Smooth muscle cell (in vitro differentiated cells): ENCODE measurements around the gene NCMAP. TPM values are rescaled to one million over a fixed set of nuclear protein-coding genes. Genes with fewer than 3 reads are reported as not detected.
"Not testable (repeated sequence)": the region's sequence is repeated elsewhere in the genome, so short reads cannot be mapped to it uniquely, and the experiment has no call there.

Source experiments
- DNase-seq: peaks from one replicate; lab custom pipeline; 2025; ENCODE audit not compliant: unreplicated experiment; lab: John Stamatoyannopoulos, UW
- H2AFZ ChIP-seq: fragments of 200-600 bp; sonication (generic); 2 replicates; pipeline ENCODE4 v1.6.0; 2016; ENCODE audit warnings: antibody characterized with exemption, low read depth, mild to moderate bottlenecking
- H3F3A ChIP-seq: fragments of 200-600 bp; sonication (generic); 2 replicates; pipeline ENCODE4 v1.6.0; 2017; ENCODE audit warnings: antibody characterized with exemption, low read depth
- H3K27ac ChIP-seq: fragments of 200-600 bp; sonication (generic); 2 replicates; pipeline ENCODE4 v1.5.1; 2016; ENCODE audit warnings: low read depth, mild to moderate bottlenecking
- H3K27me3 ChIP-seq: fragments of 200-600 bp; sonication (generic); 2 replicates; pipeline ENCODE4 v1.6.1; 2016; ENCODE audit warnings: low read depth, mild to moderate bottlenecking
- H3K36me3 ChIP-seq: fragments of 200-600 bp; sonication (generic); 2 replicates; pipeline ENCODE4 v1.5.1; 2016; ENCODE audit warnings: low read depth
- H3K4me1 ChIP-seq: fragments of 200-600 bp; sonication (generic); 2 replicates; pipeline ENCODE4 v1.5.1; 2016; ENCODE audit warnings: low read depth
- H3K4me2 ChIP-seq: fragments of 200-600 bp; sonication (generic); 2 replicates; pipeline ENCODE4 v1.6.0; 2016; ENCODE audit warnings: mild to moderate bottlenecking
- H3K4me3 ChIP-seq: fragments of 200-600 bp; sonication (generic); 2 replicates; pipeline ENCODE4 v1.5.1; 2016; ENCODE audit warnings: mild to moderate bottlenecking
- H3K79me2 ChIP-seq: fragments of 200-600 bp; sonication (generic); 2 replicates; pipeline ENCODE4 v1.6.0; 2016; ENCODE audit warnings: low read depth, mild to moderate bottlenecking
- H3K9ac ChIP-seq: fragments of 200-600 bp; sonication (generic); 2 replicates; pipeline ENCODE4 v1.6.0; 2016; ENCODE audit warnings: low read depth
- H3K9me3 ChIP-seq: fragments of 200-600 bp; sonication (generic); replicated peaks from 2 replicates; pipeline ENCODE4 v1.5.1; 2016; ENCODE audit warnings: low read depth
- H4K20me1 ChIP-seq: fragments of 200-600 bp; sonication (generic); 2 replicates; pipeline ENCODE4 v1.6.0; 2016; ENCODE audit warnings: low read depth
- CTCF ChIP-seq: fragments of 200-600 bp; sonication (generic); IDR thresholded peaks from 2 replicates; pipeline ENCODE4 v1.5.1; 2017; ENCODE audit warnings: borderline replicate concordance, mild to moderate bottlenecking, antibody characterized with exemption; ENCODE audit not compliant: insufficient read depth, poor library complexity, severe bottlenecking
- WGBS: methylation state at CpG from one replicate; pipeline ENCODE4 v1.1.7; 2016; ENCODE audit warnings: low lambda C conversion rate; 5-methylcytosine and 5-hydroxymethylcytosine counted together
- polyA plus RNA-seq: library from polyadenylated mRNA; unstranded; fragments of >200 nt; fragmentation: Nextera tagmentation; extraction: Ambion mirVana; gene quantifications from 2 replicates; pipeline ENCODE4 v1.2.1, GENCODE V29; 2016
- total RNA-seq: library from RNA; depleted of rRNA; stranded (reverse); fragments of >200 nt; gene quantifications from 2 replicates; pipeline ENCODE4 v1.2.3, GENCODE V29; 2014

NCMAP gene
- total and polyA plus RNA-seq, 2 experiments from 2014 or later: not detected

GRCh38 chr1:24526045-24526444 is 29.8 kb upstream of the NCMAP start:
- no peak overlapping the region for H3K27ac ChIP-seq
- H4K20me1 ChIP-seq: peaks cover 15% of the 10 kb centered on the region
- H2AFZ ChIP-seq: no peak overlapping the region
- H3K4me3 ChIP-seq: no peak overlapping the region
- no peaks in the 10 kb centered on the region for H3K9me3 ChIP-seq
- no peaks in the 10 kb centered on the region for H3K79me2 ChIP-seq
- H3K9ac ChIP-seq: no peak overlapping the region
- 78% methylated on average over 7 of the region's 7 CpGs for WGBS
- H3K36me3 ChIP-seq: no peaks in the 10 kb centered on the region
- TF ChIP-seq CTCF: no peak
- no peak for DNase-seq
- no peaks in the 10 kb centered on the region for H3K27me3 ChIP-seq
- H3K4me1 ChIP-seq: no peaks in the 10 kb centered on the region
- peaks cover 7% of the 10 kb centered on the region for H3F3A ChIP-seq
- no peak overlapping the region for H3K4me2 ChIP-seq

- Histone ChIP-seq H3K27ac (no peak overlapping the region), H3K4me3 (no peak overlapping the region), H2AFZ (no peak overlapping the region), H3K9me3 (no peaks in the 10 kb centered on the region), H3K4me1 (no peaks in the 10 kb centered on the region), H3K4me2 (no peak overlapping the region), H3K27me3 (no peaks in the 10 kb centered on the region), H4K20me1 (peaks cover 15% of the 10 kb centered on the region), H3K9ac (no peak overlapping the region), H3K79me2 (no peaks in the 10 kb centered on the region), H3K36me3 (no peaks in the 10 kb centered on the region), H3F3A (peaks cover 7% of the 10 kb centered on the region)
- peak; percentile 42 for TF ChIP-seq CTCF
- 90% methylated on average over 8 of the region's 8 CpGs for WGBS
- no peak for DNase-seq
Observed at GRCh38 chr1:24526940-24527542, 28.8 kb upstream of the NCMAP start.

- no peaks in the 10 kb centered on the region for H3K4me1 ChIP-seq
- WGBS: 96% methylated on average over 2 of the region's 2 CpGs
- TF ChIP-seq CTCF: no peak
Observed at GRCh38 chr1:24528744-24529143, 27.1 kb upstream of the NCMAP start.

GRCh38 chr1:24529292-24529691 is 26.6 kb upstream of the NCMAP start:
- not testable (repeated sequence) for H3F3A ChIP-seq, H3K79me2 ChIP-seq
- WGBS: 97% methylated on average over 7 of the region's 7 CpGs

More at GRCh38 chr1:24528744-24529143, 27.1 kb upstream of the NCMAP start:
- no peaks in the 10 kb centered on the region for H3K27me3 ChIP-seq
- H3K79me2 ChIP-seq: no peaks in the 10 kb centered on the region
- H2AFZ ChIP-seq: no peak overlapping the region
- H3K27ac ChIP-seq: no peak overlapping the region
- H3F3A ChIP-seq: peaks cover 7% of the 10 kb centered on the region
- H4K20me1 ChIP-seq: peaks cover 15% of the 10 kb centered on the region
- H3K9ac ChIP-seq: no peak overlapping the region
- H3K36me3 ChIP-seq: no peaks in the 10 kb centered on the region
- DNase-seq: no peak
- H3K4me3 ChIP-seq: no peak overlapping the region
- no peaks in the 10 kb centered on the region for H3K9me3 ChIP-seq
- no peak overlapping the region for H3K4me2 ChIP-seq

More at GRCh38 chr1:24529292-24529691, 26.6 kb upstream of the NCMAP start:
- H4K20me1 ChIP-seq: peaks cover 15% of the 10 kb centered on the region
- not testable (repeated sequence) for H3K9ac ChIP-seq, H3K4me3 ChIP-seq, H3K27me3 ChIP-seq, H3K4me2 ChIP-seq, H2AFZ ChIP-seq, H3K27ac ChIP-seq, H3K9me3 ChIP-seq, H3K4me1 ChIP-seq, DNase-seq, H3K36me3 ChIP-seq
